SH-SY5Y (cell line): ENCODE measurements around the gene ZNF346.

ENCODE experiments used
- GATA2 ChIP-seq: IDR thresholded peaks from 2 replicates; pipeline ENCODE4 v1.6.1; 2011; ENCODE audit warnings: mild to moderate bottlenecking, low read depth, low read length
- GATA3 ChIP-seq: IDR thresholded peaks from 2 replicates; pipeline ENCODE4 v1.6.1; 2011; ENCODE audit warnings: low read depth, mild to moderate bottlenecking, low read length, moderate library complexity

Gene ZNF346

GRCh38 chr5:177094224-177095087 lies 72.0 kb downstream of the ZNF346 start:
- no peak for TF ChIP-seq GATA2
- TF ChIP-seq GATA3, result no peak

- TF ChIP-seq GATA3, result no peak
- TF ChIP-seq GATA2, result no peak
Observed at GRCh38 chr5:177095088-177095669, 72.7 kb downstream of the ZNF346 start.

- no peak for TF ChIP-seq GATA2
- TF ChIP-seq GATA3, result no peak
Observed at GRCh38 chr5:177096162-177097015, 73.9 kb downstream of the ZNF346 start.

GRCh38 chr5:177097016-177097985 lies 74.8 kb downstream of the ZNF346 start:
- TF ChIP-seq GATA3, result no peak
- TF ChIP-seq GATA2, result no peak

- TF ChIP-seq GATA3, result no peak
- TF ChIP-seq GATA2, result no peak
Observed at GRCh38 chr5:177098120-177098469, 75.6 kb downstream of the ZNF346 start.

GRCh38 chr5:177098470-177099141 lies 76.1 kb downstream of the ZNF346 start:
- TF ChIP-seq GATA2 (no peak), GATA3 (no peak)

- TF ChIP-seq GATA2, result no peak
- TF ChIP-seq GATA3, result no peak
Observed at GRCh38 chr5:177099422-177100093, 77.1 kb downstream of the ZNF346 start.

- TF ChIP-seq GATA3, result no peak
- TF ChIP-seq GATA2, result no peak
Observed at GRCh38 chr5:177100714-177101121, 78.2 kb downstream of the ZNF346 start.

- TF ChIP-seq GATA2 (no peak), GATA3 (no peak)
Observed at GRCh38 chr5:177103523-177104253, 81.2 kb downstream of the ZNF346 start.

GRCh38 chr5:177105691-177106476 lies 83.4 kb downstream of the ZNF346 start:
- no peak for TF ChIP-seq GATA2
- TF ChIP-seq GATA3, result no peak

- TF ChIP-seq GATA2, result no peak
- TF ChIP-seq GATA3, result no peak
Observed at GRCh38 chr5:177107159-177107558, 84.7 kb downstream of the ZNF346 start.
